Activated T-helper 1 cell treated with anti-CD3 and anti-CD28 coated beads, Interleukin-12 subunit alpha, Interleukin-12 subunit beta, Interleukin-2, Interleukin-4 antibody, amounts not matched to agents 30 ng/mL and 10 ng/mL and 1 ng/mL, durations not matched to agents 14 hours and 24 hours and 36 hours (primary cell): ENCODE results near the gene ZBTB39. TPM values are rescaled to one million over a fixed set of nuclear protein-coding genes. Genes with fewer than 3 reads are reported as not detected.
"Not testable (repeated sequence)": the region's sequence is repeated elsewhere in the genome, so short reads cannot be mapped to it uniquely, and the experiment has no call there.

Experiments used
- DNase-seq: peaks from one replicate; pipeline ENCODE4 v3.0.0; 2021; ENCODE audit warnings: low spot score
- H3K27ac Mint-ChIP-seq: one replicate; pipeline ENCODE4 v1.8.0; 2021; ENCODE audit warnings: mild to moderate bottlenecking, mixed read lengths
- H3K27me3 Mint-ChIP-seq: one replicate; pipeline ENCODE4 v1.8.0; 2022; ENCODE audit warnings: mild to moderate bottlenecking, moderate library complexity, mixed read lengths; ENCODE audit not compliant: insufficient read depth
- H3K36me3 Mint-ChIP-seq: one replicate; pipeline ENCODE4 v1.8.0; 2021; ENCODE audit warnings: low read depth, mixed read lengths
- H3K4me1 Mint-ChIP-seq: one replicate; pipeline ENCODE4 v1.8.0; 2021; ENCODE audit warnings: low read depth, mixed read lengths
- H3K4me3 Mint-ChIP-seq: one replicate; pipeline ENCODE4 v1.8.0; 2021; ENCODE audit warnings: mild to moderate bottlenecking, moderate library complexity, mixed read lengths
- H3K9me3 Mint-ChIP-seq: one replicate; pipeline ENCODE4 v1.8.0; 2021; ENCODE audit warnings: mixed read lengths
- intact Hi-C: fragments of 100-400 bp; cut with micrococcal nuclease; formaldehyde crosslinking; loops from one replicate; pipeline ENCODE4 v1.15.1; 2024
- total RNA-seq: library from RNA; stranded (reverse); gene quantifications from 2 replicates; pipeline ENCODE4 v1.2.3, GENCODE V29; 2022

ZBTB39 gene
- total RNA-seq, 1 donor from 2014 or later = 10.3 TPM

DNA sequence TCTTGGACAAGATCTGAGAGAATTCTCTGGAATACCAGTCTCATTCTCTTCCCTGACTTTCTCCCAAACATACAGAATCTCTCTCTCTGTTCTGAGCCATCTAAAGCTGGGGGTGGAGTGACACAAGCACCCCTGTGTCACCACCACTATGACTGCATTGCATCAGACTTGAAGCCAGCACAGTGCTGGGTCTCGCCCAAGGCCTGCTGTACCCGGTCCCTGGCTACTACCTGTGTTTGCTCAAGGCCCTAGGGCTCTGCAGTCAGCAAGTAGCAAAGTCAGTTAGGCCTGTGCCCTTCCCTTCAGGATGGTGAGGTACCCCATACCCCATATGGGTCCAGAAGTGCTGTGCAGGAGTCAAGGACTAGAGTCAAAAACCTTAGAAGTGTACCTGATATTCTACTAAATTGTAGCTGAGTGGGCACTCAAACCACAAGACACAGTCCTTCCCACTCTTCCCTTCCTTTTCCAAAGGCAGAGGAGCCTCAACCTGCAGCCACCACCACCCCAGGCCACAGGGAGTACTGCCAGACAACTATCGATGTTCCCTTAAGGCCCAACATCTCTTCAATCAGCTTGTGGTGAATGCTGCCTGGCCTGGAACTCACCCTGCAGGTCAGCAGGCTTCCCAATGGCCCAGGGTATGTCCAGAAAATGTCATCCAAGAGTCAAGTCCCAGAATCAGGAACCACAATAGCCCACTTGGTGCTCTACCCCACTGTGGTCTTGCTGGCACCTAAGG is 27.8 kb downstream of the ZBTB39 start:
- Mint-ChIP-seq H3K36me3 (no peaks in the 10 kb centered on the region), H3K9me3 (peaks cover 4% of the 10 kb centered on the region), H3K4me3 (no peak overlapping the region), H3K27ac (no peak overlapping the region), H3K27me3 (peaks cover 2% of the 10 kb centered on the region), H3K4me1 (no peaks in the 10 kb centered on the region)
- intact Hi-C loops = no loop called here
- DNase-seq = no peak

DNA sequence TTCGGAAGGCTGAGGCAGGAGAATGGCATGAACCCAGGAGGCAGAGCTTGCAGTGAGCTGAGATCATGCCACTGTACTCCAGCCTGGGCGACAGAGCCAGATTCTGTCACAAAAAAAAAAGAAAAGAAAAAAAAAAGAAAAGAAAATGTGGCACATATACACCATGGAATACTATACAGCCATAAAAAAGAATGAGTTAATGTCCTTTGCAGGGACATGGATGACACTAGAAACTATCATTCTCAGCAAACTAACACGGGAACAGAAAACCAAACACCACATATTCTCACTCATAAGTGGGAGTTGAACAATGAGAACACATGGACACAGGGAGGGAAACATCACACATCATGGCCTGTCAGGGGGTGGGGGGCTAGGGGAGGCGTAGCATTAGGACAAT is 29.0 kb downstream of the ZBTB39 start:
- H3K27ac Mint-ChIP-seq, intact Hi-C loops: not testable (repeated sequence)

DNA sequence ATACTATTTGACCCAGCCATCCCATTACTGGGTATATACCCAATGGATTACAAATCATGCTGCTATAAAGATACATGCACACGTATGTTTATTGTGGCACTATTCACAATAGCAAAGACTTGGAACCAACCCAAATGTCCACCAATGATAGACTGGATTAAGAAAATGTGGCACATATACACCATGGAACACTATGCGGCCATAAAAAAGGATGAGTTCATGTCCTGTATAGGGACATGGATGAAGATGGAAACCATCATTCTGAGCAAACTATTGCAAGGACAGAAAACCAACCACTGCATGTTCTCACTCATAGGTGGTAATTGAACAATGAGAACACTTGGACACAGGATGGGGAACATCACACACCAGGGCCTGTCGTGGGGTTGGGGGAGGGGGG is 32.1 kb downstream of the ZBTB39 start:
- H3K4me3 Mint-ChIP-seq, H3K4me1 Mint-ChIP-seq, H3K36me3 Mint-ChIP-seq, intact Hi-C loops, H3K27ac Mint-ChIP-seq, DNase-seq, H3K27me3 Mint-ChIP-seq, H3K9me3 Mint-ChIP-seq: not testable (repeated sequence)

More for the DNA sequence above, 29.0 kb downstream of the ZBTB39 start:
- not testable (repeated sequence) for H3K4me1 Mint-ChIP-seq, H3K27me3 Mint-ChIP-seq, H3K4me3 Mint-ChIP-seq, DNase-seq, H3K36me3 Mint-ChIP-seq, H3K9me3 Mint-ChIP-seq

DNA sequence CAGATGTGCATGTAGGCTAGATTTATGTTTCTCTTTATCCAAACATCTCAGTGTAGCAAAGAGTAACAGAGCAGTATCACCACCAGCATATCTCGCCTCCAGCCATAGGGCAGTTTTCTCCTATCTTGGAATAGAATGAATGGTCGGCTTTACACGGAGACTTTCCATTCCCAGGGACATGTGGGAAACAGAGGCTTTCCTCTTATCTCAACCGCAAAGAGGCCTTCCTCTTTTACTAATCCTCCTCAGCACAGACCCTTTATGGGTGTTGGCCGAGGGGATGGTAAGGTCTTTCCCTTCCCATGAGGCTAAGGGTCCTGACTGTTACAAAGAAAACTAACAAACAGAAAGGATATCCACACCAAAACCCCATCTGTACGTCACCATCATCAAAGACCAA is 37.4 kb downstream of the ZBTB39 start:
- H3K9me3 Mint-ChIP-seq, H3K36me3 Mint-ChIP-seq, H3K27me3 Mint-ChIP-seq, DNase-seq, H3K4me3 Mint-ChIP-seq, H3K4me1 Mint-ChIP-seq, H3K27ac Mint-ChIP-seq, intact Hi-C loops: not testable (repeated sequence)

DNA sequence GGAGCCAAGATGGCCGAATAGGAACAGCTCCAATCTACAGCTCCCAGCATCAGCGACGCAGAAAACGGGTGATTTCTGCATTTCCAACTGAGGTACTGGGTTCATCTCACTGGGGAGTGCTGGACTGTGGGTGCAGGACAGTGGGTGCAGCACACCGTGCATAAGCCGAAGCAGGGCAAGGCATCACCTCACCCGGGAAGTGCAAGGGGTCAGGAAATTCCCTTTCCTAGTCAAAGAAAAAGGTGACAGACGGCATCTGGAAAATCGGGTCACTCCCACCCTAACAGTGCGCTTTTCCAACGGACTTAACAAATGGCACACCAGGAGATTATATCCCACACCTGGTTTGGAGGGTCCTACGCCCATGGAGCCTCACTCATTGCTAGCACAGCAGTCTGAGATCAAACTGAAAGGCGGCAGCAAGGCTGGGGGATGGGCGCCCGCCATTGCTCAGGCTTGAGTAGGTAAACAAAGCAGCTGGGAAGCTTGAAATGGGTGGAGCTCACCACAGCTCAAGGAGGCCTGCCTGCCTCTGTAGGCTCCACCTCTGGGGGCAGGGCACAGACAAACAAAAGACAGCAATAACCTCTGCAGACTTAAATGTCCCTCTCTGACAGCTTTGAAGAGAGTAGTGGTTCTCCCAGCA is 40.2 kb downstream of the ZBTB39 start:
- H3K36me3 Mint-ChIP-seq, H3K9me3 Mint-ChIP-seq, H3K27me3 Mint-ChIP-seq, H3K27ac Mint-ChIP-seq, DNase-seq, intact Hi-C loops, H3K4me3 Mint-ChIP-seq, H3K4me1 Mint-ChIP-seq: not testable (repeated sequence)

DNA sequence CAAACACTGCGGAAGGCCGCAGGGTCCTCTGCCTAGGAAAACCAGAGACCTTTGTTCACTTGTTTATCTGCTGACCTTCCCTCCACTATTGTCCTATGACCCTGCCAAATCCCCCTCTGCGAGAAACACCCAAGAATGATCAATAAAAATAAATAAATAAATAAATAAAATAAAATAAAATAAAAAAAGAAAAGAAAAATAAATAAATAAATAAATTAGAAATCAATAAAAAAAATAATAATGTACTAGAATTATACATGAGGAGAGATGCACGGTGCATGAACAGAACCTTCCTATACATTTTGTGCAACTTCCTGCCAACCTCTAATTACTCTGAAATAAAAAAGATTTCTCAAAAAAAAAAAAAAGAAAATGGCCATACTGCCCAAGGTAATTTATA is 41.2 kb downstream of the ZBTB39 start:
- H3K27ac Mint-ChIP-seq, DNase-seq, H3K9me3 Mint-ChIP-seq, intact Hi-C loops, H3K36me3 Mint-ChIP-seq, H3K4me3 Mint-ChIP-seq, H3K4me1 Mint-ChIP-seq: not testable (repeated sequence)
- H3K27me3 Mint-ChIP-seq = peaks cover 11% of the 10 kb centered on the region

DNA sequence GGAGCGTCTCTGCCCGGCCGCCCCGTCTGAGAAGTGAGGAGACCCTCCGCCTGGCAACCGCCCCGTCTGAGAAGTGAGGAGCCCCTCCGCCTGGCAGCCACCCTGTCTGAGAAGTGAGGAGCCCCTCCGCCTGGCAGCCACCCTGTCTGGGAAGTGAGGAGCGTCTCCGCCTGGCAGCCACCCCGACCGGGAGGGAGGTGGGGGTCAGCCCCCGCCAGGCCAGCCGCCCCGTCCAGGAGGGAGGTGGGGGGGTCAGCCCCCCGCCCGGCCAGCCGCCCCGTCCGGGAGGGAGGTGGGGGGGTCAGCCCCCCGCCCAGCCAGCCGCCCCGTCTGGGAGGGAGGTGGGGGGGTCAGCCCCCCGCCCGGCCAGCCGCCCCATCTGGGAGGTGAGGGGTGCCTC is 42.8 kb downstream of the ZBTB39 start:
- H3K36me3 Mint-ChIP-seq, H3K27me3 Mint-ChIP-seq, DNase-seq, H3K4me1 Mint-ChIP-seq, H3K4me3 Mint-ChIP-seq, intact Hi-C loops, H3K9me3 Mint-ChIP-seq, H3K27ac Mint-ChIP-seq: not testable (repeated sequence)

DNA sequence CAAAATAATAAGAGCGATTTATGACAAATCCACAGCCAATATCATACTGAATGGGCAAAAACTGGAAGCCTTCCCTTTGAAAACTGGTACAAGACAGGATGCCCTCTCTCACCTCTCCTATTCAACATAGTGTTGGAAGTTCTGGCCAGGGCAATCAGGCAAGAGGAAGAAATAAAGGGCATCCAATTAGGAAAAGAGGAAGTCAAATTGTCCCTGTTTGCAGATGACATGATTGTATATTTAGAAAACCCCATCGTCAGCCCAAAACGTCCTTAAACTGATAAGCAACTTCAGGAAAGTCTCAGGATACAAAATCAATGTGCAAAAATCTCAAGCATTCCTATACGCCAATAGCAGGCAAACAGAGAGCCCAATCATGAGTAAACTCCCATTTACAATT is 44.1 kb downstream of the ZBTB39 start:
- H3K36me3 Mint-ChIP-seq, H3K9me3 Mint-ChIP-seq, H3K4me3 Mint-ChIP-seq, H3K4me1 Mint-ChIP-seq, DNase-seq, intact Hi-C loops, H3K27ac Mint-ChIP-seq, H3K27me3 Mint-ChIP-seq: not testable (repeated sequence)

DNA sequence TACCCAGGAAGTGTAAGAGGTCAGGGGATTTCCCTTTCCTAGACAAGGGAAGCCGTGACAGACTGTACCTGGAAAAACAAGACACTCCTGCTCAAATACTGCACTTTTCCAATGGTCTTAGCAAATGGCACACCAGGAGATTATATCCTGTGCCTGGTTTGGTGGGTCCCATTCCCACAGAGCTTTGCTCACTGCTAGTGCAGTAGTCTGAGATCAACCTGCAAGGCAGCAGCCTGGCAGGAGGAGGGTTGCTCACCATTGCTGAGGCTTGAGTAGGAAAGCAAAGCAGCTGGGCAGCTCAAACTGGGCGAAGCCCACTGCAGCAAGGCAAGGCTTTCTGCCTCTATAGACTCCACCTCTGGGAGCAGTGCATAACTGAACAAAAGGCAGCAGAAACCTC is 47.9 kb downstream of the ZBTB39 start:
- intact Hi-C loops = no loop called here
- no peak for DNase-seq
- H3K27ac Mint-ChIP-seq = no peak overlapping the region
- H3K36me3 Mint-ChIP-seq = no peaks in the 10 kb centered on the region
- no peak overlapping the region for H3K4me3 Mint-ChIP-seq
- H3K9me3 Mint-ChIP-seq = peaks cover 5% of the 10 kb centered on the region
- peaks cover 9% of the 10 kb centered on the region for H3K27me3 Mint-ChIP-seq
- H3K4me1 Mint-ChIP-seq = no peaks in the 10 kb centered on the region

DNA sequence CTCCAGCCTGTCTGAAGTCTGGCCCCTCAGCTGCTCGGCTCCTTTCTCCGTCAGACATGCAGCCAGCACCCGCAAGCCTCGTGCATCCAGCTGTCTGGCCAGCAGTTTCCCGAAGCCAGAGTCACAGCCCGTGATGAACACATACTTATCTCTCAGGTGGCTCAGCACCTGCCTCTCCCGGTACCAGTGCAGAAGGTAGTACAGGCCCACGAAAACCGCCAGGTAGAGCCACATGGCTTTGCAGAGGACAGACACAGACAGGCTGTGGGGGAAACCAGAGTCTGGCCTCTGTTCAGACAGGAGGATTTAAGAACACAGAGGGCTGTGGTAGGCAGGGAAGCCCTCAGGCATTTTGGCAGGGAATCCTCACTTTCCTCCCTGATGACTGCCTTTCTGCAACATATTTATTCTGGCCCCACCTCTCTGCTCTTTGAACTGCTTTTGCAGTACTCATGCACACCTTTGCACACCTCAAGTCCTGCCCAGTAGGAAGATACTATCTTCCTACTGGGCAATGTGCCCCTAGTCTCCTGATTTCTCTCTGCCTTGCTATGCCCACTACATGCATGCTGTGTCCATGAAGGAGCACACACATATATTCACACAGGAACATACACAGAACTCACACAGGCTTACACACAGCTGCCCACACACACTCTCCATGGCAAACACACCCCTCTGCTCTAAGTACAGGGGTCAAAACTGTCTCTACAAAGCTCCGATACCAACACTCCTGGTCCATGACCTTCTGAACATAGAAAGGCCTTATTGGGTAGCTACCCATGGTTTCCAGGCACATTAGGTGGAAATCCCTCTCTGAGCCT is 48.9 kb downstream of the ZBTB39 start, which contains the start of gene RDH16:
RDH16 (minus strand) TSS at position 380 of the 824 bp plus-strand sequence; CDS start at position 234, 146 bp downstream.
- DNase-seq = no peak
- H3K4me3 Mint-ChIP-seq = no peak within 1 kb of the TSS
- peaks cover 11% of the 10 kb centered on the region for H3K27me3 Mint-ChIP-seq
- peaks cover 1% of the 10 kb centered on the region for H3K9me3 Mint-ChIP-seq
- H3K27ac Mint-ChIP-seq = no peak within 1 kb of the TSS
- no peaks in the 10 kb centered on the region for H3K36me3 Mint-ChIP-seq
- H3K4me1 Mint-ChIP-seq = no peaks in the 10 kb centered on the region
- intact Hi-C loops = no loop called here

DNA sequence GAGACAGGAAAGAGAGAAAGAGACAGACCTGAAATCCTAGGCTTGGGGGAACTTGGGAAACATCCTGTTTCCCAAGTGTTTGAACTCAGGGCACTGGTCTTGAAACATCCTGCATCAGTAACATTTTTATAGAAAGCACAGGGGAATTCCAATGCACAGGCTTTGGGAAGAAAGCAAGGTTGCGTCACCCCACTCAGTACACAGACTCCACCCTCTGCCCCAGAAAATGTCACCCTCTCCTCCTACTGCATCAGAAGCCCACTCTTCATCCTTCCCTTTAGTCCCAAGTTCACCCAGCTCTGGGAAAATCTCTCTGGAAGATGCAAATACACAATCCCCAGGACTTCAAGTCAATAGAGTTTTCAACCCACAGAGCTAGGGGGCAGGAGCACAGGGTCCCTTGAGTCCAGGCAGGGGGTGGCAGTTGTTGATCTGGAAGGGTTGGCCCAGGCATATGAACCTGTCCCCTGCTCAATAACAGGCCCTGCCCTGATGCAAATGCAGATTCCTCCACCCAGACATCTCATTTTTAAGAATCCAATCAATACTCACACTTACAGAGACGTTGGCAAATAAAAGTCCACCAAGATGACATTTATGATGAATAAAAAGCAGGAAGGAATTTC is 50.6 kb downstream of the ZBTB39 start:
- DNase-seq = no peak
- H3K4me1 Mint-ChIP-seq = no peaks in the 10 kb centered on the region
- intact Hi-C loops = no loop called here
- no peaks in the 10 kb centered on the region for H3K9me3 Mint-ChIP-seq
- H3K27ac Mint-ChIP-seq = no peak overlapping the region
- H3K27me3 Mint-ChIP-seq = peaks cover 4% of the 10 kb centered on the region
- no peaks in the 10 kb centered on the region for H3K36me3 Mint-ChIP-seq
- H3K4me3 Mint-ChIP-seq = no peak overlapping the region

DNA sequence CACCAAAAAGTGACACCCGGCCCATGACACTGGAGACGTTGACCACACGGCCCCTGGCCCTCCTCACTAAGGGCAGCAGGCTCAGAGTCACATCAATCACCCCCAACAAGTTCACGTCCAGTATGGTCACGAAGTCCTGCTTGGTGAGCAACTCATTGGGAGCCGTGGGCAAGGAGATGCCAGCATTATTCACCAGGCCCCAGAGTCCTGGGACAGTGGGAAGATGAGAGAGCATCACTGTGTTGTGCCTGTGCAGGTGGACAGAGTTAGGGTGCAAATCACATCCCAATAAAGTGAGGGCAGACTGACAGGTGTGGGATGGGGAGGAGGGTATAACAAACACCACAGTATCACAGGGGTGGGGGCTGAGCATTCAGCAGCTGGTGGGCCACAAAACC is 51.4 kb downstream of the ZBTB39 start:
- Mint-ChIP-seq H3K36me3 (no peaks in the 10 kb centered on the region), H3K9me3 (no peaks in the 10 kb centered on the region), H3K4me1 (no peaks in the 10 kb centered on the region), H3K27ac (no peak overlapping the region), H3K27me3 (peaks cover 2% of the 10 kb centered on the region), H3K4me3 (no peak overlapping the region)
- intact Hi-C loops = no loop called here
- no peak for DNase-seq
